Ovary (tissue), 9 donors: ENCODE results near the gene TMEM238L. TPM values are rescaled to one million over a fixed set of nuclear protein-coding genes. Genes with fewer than 3 reads are reported as not detected.

ENCODE experiments used
- DNase-seq, 5 donors: peaks; one replicate each; pipeline ENCODE4 v3.0.0-alpha.2; 2019 to 2020
- H3K27ac ChIP-seq, 2 donors: fragments of 200-600 bp; one replicate each; pipeline versions ENCODE4 v1.5.1 to v1.8.0; 2019 to 2022
- H3K27me3 ChIP-seq: fragments of 200-600 bp; one replicate; pipeline ENCODE4 v1.8.0; 2022
- H3K36me3 ChIP-seq: fragments of 200-600 bp; sonication (generic); one replicate; pipeline ENCODE4 v1.5.1; 2019
- H3K4me1 ChIP-seq: one replicate; pipeline ENCODE4 v1.8.1; 2013; ENCODE audit warnings: mild to moderate bottlenecking, moderate library complexity; ENCODE audit not compliant: insufficient read depth
- H3K4me3 ChIP-seq: fragments of 200-600 bp; sonication (generic); one replicate; pipeline ENCODE4 v1.5.1; 2017
- H3K9me3 ChIP-seq, 2 donors: fragments of 200-600 bp in 1 of 2; sonication (generic) in 1 of 2; one replicate each; pipeline versions ENCODE4 v1.5.1 to v1.8.1; 2013 to 2019; ENCODE audit warnings: mild to moderate bottlenecking in 1 of 2, moderate library complexity in 1 of 2
- EP300 ChIP-seq: sonication (generic); formaldehyde crosslinking; IDR thresholded peaks from one replicate; pipeline ENCODE4 v1.6.1; 2017; ENCODE audit warnings: antibody characterized with exemption
- POLR2A ChIP-seq: fragments of 450-650 bp; IDR thresholded peaks from one replicate; pipeline ENCODE4 v1.6.1; 2017; ENCODE audit warnings: antibody characterized with exemption, mild to moderate bottlenecking, moderate library complexity
- WGBS, 3 donors: extraction: QIAGEN DNeasy Blood & Tissue Kit in 1 of 3; methylation state at CpG; one replicate each; pipeline versions ENCODE4 v1.1.5 to v1.1.7; 2013 to 2017; 5-methylcytosine and 5-hydroxymethylcytosine counted together
- intact Hi-C, 4 donors: fragments of 100-400 bp; cut with DNase I; formaldehyde crosslinking; loops; one replicate each; pipeline versions ENCODE4 v1.11.0 to v1.15.1; 2022 to 2023
- polyA plus RNA-seq, 2 donors: library from polyadenylated mRNA; stranded (reverse); fragments of 200-250 nt in 1 of 2; fragments of 350-450 nt in 1 of 2; fragmentation: Illumina TruSeq in 1 of 2; extraction: RNeasy Lipid Tissue Mini Kit (QIAGEN cat#74804) in 1 of 2; gene quantifications; one replicate each; pipeline ENCODE4 v1.2.3, GENCODE V29; 2013 to 2014
- total RNA-seq, 7 donors: library from RNA; depleted of rRNA in 2 of 7; stranded (reverse); fragments of >200 nt in 2 of 7; fragmentation: NEBNext Ultra II Directional in 3 of 7; extraction: Animal tissue kit (Norgen Biotek cat#: 25700) in 3 of 7; gene quantifications; one replicate each; pipeline versions ENCODE4 v1.1.0 to v1.2.4, GENCODE V29; 2016 to 2023
- TF ChIP-seq, protein P1 (sequence below), 3 donors: fragments of 450-650 bp in 2 of 3; fragments of 200-600 bp in 1 of 3; IDR thresholded peaks; one replicate each; pipeline versions ENCODE4 v1.5.1 to v1.8.0; 2016 to 2022; ENCODE audit warnings: antibody characterized with exemption in 3 of 3, mild to moderate bottlenecking in 1 of 3
- donor health status: DM: no; HTN: no; CAD: no; lungs with moderate emphysema.
- donor health status: DM: no; HTN: no; CAD: no.
- donor health status: Bipolar disorder and iron deficiency.
- donor health status: DM: yes; HTN: yes; CAD: no.
- donor health status: DM: no; HTN: no; CAD: no.
- donor health status: DM: yes; HTN: yes; CAD: no.

The TMEM238L gene
- total and polyA plus RNA-seq, 9 donors = not detected

GRCh38 chr17:10804546-10804945, 647 bp upstream of the TMEM238L start:
- H3K4me1 ChIP-seq = no peaks in the 10 kb centered on the region
- H3K27ac ChIP-seq = no peak overlapping the region
- WGBS, 3 donors = 79 to 84% (median 83%) methylated on average over 7 of the region's 7 CpGs
- no peaks in the 10 kb centered on the region for H3K36me3 ChIP-seq
- no peaks in the 10 kb centered on the region for H3K9me3 ChIP-seq
- no peak for DNase-seq
- H3K4me3 ChIP-seq = no peak overlapping the region
- no peak for TF ChIP-seq EP300
- H3K27me3 ChIP-seq = no peaks in the 10 kb centered on the region
- intact Hi-C loops = no loop called here

- H3K4me1 ChIP-seq = peaks cover 7% of the 10 kb centered on the region
- H3K27ac ChIP-seq = no peak overlapping the region
- DNase-seq = no peak
- TF ChIP-seq EP300 (no peak), POLR2A (no peak)
- TF ChIP-seq, protein P1, sequence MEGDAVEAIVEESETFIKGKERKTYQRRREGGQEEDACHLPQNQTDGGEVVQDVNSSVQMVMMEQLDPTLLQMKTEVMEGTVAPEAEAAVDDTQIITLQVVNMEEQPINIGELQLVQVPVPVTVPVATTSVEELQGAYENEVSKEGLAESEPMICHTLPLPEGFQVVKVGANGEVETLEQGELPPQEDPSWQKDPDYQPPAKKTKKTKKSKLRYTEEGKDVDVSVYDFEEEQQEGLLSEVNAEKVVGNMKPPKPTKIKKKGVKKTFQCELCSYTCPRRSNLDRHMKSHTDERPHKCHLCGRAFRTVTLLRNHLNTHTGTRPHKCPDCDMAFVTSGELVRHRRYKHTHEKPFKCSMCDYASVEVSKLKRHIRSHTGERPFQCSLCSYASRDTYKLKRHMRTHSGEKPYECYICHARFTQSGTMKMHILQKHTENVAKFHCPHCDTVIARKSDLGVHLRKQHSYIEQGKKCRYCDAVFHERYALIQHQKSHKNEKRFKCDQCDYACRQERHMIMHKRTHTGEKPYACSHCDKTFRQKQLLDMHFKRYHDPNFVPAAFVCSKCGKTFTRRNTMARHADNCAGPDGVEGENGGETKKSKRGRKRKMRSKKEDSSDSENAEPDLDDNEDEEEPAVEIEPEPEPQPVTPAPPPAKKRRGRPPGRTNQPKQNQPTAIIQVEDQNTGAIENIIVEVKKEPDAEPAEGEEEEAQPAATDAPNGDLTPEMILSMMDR (IDR thresholded peaks at IDR 0.05) = no peak
- H3K9me3 ChIP-seq = no peaks in the 10 kb centered on the region
- 95 to 96% (median 96%) methylated on average over 7 of the region's 7 CpGs for WGBS, 3 donors
- intact Hi-C loops = no loop called here
- H3K36me3 ChIP-seq = no peaks in the 10 kb centered on the region
- no peaks in the 10 kb centered on the region for H3K27me3 ChIP-seq
- no peak overlapping the region for H3K4me3 ChIP-seq
These were observed 549 bp downstream of the TMEM238L start for GRCh38 chr17:10803350-10803749.

GRCh38 chr17:10802496-10803284, 1.2 kb downstream of the TMEM238L start:
- DNase-seq = no peak
- no peak for TF ChIP-seq POLR2A
- no peak for TF ChIP-seq EP300
- TF ChIP-seq, protein P1 (IDR thresholded peaks at IDR 0.05) = no peak
- 85 to 89% (median 86%) methylated on average over 14 of the region's 14 CpGs for WGBS, 3 donors
- Histone ChIP-seq H3K4me3 (no peak overlapping the region), H3K36me3 (no peaks in the 10 kb centered on the region), H3K4me1 (peaks cover 11% of the 10 kb centered on the region), H3K9me3 (no peaks in the 10 kb centered on the region), H3K27me3 (no peaks in the 10 kb centered on the region), H3K27ac (no peak overlapping the region)
- intact Hi-C loops = no loop called here

GRCh38 chr17:10799407-10799806, 4.5 kb downstream of the TMEM238L start:
- peaks cover 11% of the 10 kb centered on the region for H3K4me1 ChIP-seq
- WGBS, 3 donors = 66 to 85% (median 79%) methylated on average over 7 of the region's 7 CpGs
- no peaks in the 10 kb centered on the region for H3K27me3 ChIP-seq
- TF ChIP-seq, protein P1 (IDR thresholded peaks at IDR 0.05) = no peak
- no peaks in the 10 kb centered on the region for H3K36me3 ChIP-seq
- no peak overlapping the region for H3K27ac ChIP-seq
- H3K4me3 ChIP-seq = no peak overlapping the region
- H3K9me3 ChIP-seq = no peaks in the 10 kb centered on the region
- intact Hi-C loops = no loop called here
- no peak for DNase-seq

DNA sequence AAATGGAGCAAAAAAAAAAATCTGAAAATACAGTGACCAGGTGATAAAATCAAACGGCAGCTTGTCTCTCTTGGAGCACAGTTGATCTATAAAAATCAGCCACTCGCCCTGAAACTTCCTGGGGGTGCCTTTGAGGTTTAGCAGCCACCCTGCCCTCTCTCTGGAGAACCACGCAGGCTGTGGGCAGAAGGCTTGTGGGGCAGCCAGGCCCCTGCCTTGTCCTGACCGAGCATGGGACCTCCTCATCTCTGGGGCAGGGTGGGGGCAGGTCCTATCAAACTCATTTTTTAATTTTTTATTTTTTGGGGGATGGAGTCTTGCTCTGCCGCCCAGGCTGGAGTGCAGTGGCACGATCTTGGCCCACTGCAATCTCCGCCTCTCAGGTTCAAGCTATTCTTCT, 5.0 kb downstream of the TMEM238L start:
- Histone ChIP-seq H3K9me3 (no peaks in the 10 kb centered on the region), H3K4me3 (no peak overlapping the region), H3K27ac (no peak overlapping the region), H3K4me1 (peaks cover 11% of the 10 kb centered on the region), H3K36me3 (no peaks in the 10 kb centered on the region), H3K27me3 (no peaks in the 10 kb centered on the region)
- intact Hi-C loops = no loop called here
- no peak for DNase-seq
- WGBS, 3 donors = 78 to 80% (median 79%) methylated on average over 7 of the region's 7 CpGs
- TF ChIP-seq EP300 (no peak), POLR2A (no peak)
- TF ChIP-seq, protein P1 (IDR thresholded peaks at IDR 0.05) = no peak
